ENCODE results near the gene CAPZA1. TPM values are rescaled to one million over a fixed set of nuclear protein-coding genes. Genes with fewer than 3 reads are reported as not detected.

Gene CAPZA1
- total RNA-seq, 4 donors from 2014 or later, result 65.7 to 93.7 (median 84.1) TPM

DNA sequence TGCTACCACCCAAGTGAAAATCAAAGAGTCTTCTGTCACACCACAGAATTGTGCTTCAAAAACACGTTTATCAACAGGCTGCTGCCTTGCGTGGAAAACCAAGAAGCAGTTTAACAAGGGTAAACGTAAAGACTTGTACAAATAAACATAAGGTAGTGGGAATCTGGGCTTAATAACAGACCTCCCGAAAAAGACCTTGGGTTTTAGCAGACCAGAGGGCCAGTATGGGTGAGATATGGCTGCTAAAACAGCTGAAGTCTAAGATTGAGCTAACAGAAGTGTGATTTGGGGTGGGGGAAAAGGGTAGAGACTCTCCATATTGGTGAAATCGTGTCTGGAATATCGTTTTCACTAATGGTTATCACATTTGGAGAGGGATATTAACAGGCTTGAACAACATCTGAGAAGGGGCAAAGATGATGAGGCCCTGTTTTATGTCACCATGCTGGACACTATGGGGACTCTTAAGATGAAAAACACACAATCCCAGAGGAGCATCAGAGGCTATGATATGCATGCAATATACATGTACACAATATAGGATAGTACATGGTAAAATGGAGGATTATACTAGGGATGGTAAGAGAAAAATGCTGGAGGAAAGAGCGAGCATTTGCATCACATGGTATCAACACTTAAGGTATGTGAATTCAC is 56.2 kb downstream of the CAPZA1 start:
- Histone ChIP-seq H3K27me3 (no peaks in the 10 kb centered on the region), H3K4me1 (peaks cover 3 to 38% (median 9%) of the 10 kb centered on the region in 3 donors), H3K4me3 (peak overlapping the region; percentile 94), H3K9me3 (no peaks in the 10 kb centered on the region), H3K27ac (peak overlapping the region; percentile 77 to 98 (median 94)), H3K36me3 (peaks cover 0 to 11% of the 10 kb centered on the region in 2 donors)
- ATAC-seq, result no peak
- no peak for TF ChIP-seq EP300 (IDR thresholded peaks at IDR 0.05)
- TF ChIP-seq, protein P1, sequence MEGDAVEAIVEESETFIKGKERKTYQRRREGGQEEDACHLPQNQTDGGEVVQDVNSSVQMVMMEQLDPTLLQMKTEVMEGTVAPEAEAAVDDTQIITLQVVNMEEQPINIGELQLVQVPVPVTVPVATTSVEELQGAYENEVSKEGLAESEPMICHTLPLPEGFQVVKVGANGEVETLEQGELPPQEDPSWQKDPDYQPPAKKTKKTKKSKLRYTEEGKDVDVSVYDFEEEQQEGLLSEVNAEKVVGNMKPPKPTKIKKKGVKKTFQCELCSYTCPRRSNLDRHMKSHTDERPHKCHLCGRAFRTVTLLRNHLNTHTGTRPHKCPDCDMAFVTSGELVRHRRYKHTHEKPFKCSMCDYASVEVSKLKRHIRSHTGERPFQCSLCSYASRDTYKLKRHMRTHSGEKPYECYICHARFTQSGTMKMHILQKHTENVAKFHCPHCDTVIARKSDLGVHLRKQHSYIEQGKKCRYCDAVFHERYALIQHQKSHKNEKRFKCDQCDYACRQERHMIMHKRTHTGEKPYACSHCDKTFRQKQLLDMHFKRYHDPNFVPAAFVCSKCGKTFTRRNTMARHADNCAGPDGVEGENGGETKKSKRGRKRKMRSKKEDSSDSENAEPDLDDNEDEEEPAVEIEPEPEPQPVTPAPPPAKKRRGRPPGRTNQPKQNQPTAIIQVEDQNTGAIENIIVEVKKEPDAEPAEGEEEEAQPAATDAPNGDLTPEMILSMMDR (IDR thresholded peaks at IDR 0.05), result no peak
- TF ChIP-seq POLR2AphosphoS5 (IDR thresholded peaks at IDR 0.05), result no peak
- TF ChIP-seq POLR2A (IDR thresholded peaks at IDR 0.05), result no peak
- 31 to 46% methylated on average over 4 to 7 of the region's 7 CpGs for WGBS, 2 donors (ENCODE audit: low coverage in 1 of 2)

DNA sequence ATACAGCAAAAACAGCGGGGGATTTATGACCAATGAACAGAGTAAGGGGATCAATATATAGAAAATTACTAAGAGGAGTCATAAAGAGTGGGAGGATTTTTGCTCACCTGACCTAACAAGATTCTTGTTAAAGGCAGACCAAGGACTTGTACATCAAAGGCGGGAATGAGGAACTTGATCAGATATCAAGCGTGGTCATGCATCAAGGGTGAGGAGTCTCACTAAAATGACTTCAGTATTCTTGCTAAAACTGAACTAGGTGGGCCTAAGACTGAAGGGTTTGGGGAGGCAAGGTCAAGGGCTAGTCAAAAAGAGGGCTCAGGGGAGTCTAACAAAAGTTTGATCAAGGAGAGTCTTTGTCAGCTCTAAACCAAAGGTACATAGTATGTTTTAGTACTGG is 56.9 kb downstream of the CAPZA1 start:
- H3K4me1 ChIP-seq, result peaks cover 3 to 38% (median 9%) of the 10 kb centered on the region in 3 donors
- H3K4me3 ChIP-seq, result no peak overlapping the region
- ATAC-seq, result no peak
- WGBS, 2 donors (ENCODE audit: low coverage in 1 of 2), result 96 to 97% methylated on average over 3 of the region's 3 CpGs
- H3K27ac ChIP-seq, result no peak overlapping the region
- H3K27me3 ChIP-seq, result no peaks in the 10 kb centered on the region
- TF ChIP-seq POLR2A (IDR thresholded peaks at IDR 0.05) (no peak), POLR2AphosphoS5 (IDR thresholded peaks at IDR 0.05) (no peak), EP300 (IDR thresholded peaks at IDR 0.05) (no peak)
- TF ChIP-seq, protein P1 (IDR thresholded peaks at IDR 0.05), result no peak
- peaks cover 0 to 4% of the 10 kb centered on the region in 2 donors for H3K36me3 ChIP-seq
- H3K9me3 ChIP-seq, result no peaks in the 10 kb centered on the region

DNA sequence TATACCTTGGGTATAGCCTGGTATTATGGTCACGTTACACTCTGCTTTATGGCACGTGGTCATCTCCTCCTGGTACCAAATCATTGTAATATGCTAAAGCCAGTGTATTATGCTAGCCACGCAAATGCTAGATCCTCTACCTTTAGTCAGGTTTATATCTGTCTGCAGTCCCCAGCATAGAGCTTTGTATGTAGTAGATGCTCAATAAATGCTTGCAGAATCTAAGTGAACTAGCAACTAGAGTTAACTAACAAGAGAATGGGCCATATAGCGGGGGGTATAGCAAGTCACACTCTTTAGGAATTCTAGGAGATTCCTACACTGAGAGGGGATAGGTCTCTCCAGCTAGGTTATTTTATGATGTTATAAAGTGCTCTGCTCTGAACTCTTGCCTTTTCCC is 57.9 kb downstream of the CAPZA1 start:
- Histone ChIP-seq H3K27me3 (no peaks in the 10 kb centered on the region), H3K4me3 (no peak overlapping the region), H3K4me1 (peaks cover 3 to 38% (median 9%) of the 10 kb centered on the region in 3 donors), H3K36me3 (no peaks in the 10 kb centered on the region), H3K27ac (no peak overlapping the region), H3K9me3 (no peaks in the 10 kb centered on the region)
- no peak for ATAC-seq
- WGBS, 2 donors (ENCODE audit: low coverage in 1 of 2), result 95 to 100% methylated on average over 2 to 4 of the region's 4 CpGs
- no peak for TF ChIP-seq POLR2AphosphoS5 (IDR thresholded peaks at IDR 0.05)
- TF ChIP-seq, protein P1 (IDR thresholded peaks at IDR 0.05), result no peak
- TF ChIP-seq POLR2A (IDR thresholded peaks at IDR 0.05), result no peak
- no peak for TF ChIP-seq EP300 (IDR thresholded peaks at IDR 0.05)

DNA sequence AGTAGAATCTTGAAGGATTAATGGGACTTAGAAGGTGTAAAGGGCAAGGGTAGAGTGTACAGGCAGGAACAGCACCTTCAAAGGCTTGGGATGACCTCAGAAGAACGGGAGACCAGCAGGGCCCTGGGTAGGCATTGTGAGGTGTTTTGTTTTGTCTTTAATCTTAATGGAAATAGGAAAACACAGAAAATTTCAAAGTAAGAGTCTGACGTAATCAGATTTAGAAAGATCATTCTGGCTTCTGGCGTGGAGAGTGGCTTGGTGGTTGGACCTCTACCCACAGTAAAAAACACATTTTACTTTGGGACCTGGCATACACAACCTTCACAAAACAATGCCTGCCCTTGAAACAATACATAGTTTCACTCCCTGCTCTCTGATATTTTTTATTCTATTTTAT is 59.0 kb downstream of the CAPZA1 start:
- WGBS, 2 donors (ENCODE audit: low coverage in 1 of 2), result 85 to 92% methylated on average over 2 to 3 of the region's 3 CpGs
- Histone ChIP-seq H3K27ac (no peak overlapping the region), H3K27me3 (no peaks in the 10 kb centered on the region), H3K9me3 (no peaks in the 10 kb centered on the region), H3K4me3 (no peak overlapping the region), H3K4me1 (peaks cover 3 to 30% (median 4%) of the 10 kb centered on the region in 3 donors), H3K36me3 (no peaks in the 10 kb centered on the region)
- no peak for TF ChIP-seq EP300 (IDR thresholded peaks at IDR 0.05)
- no peak for TF ChIP-seq POLR2AphosphoS5 (IDR thresholded peaks at IDR 0.05)
- TF ChIP-seq POLR2A (IDR thresholded peaks at IDR 0.05), result no peak
- TF ChIP-seq, protein P1 (IDR thresholded peaks at IDR 0.05), result no peak
- ATAC-seq, result no peak

DNA sequence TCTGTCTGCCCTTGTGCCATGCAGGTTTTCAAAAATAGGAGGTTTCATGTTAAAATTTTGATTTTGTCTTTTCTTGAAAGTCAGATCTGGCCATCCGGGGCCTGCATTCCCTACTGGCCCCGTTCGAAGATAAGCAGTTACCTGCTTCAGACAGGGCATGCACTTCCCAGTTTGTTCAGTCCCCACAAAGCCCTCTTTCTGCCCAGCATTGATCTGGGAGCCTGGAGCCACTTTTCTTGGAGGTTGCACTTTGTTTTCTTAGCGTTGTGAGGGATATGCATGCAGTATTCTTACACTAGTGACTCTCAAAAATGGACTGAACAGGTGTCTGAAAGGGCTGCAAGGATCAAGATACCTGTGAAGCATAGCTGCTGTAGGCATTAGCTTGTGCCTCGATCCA is 66.3 kb downstream of the CAPZA1 start:
- no peak overlapping the region for H3K27ac ChIP-seq
- H3K4me1 ChIP-seq, result peaks cover 0 to 22% (median 4%) of the 10 kb centered on the region in 3 donors
- ATAC-seq, result no peak
- 82 to 91% methylated on average over 5 of the region's 5 CpGs for WGBS, 2 donors (ENCODE audit: low coverage in 1 of 2)
- no peaks in the 10 kb centered on the region for H3K9me3 ChIP-seq
- H3K36me3 ChIP-seq, result peaks cover 0 to 33% of the 10 kb centered on the region in 2 donors
- H3K27me3 ChIP-seq, result no peaks in the 10 kb centered on the region
- TF ChIP-seq, protein P1 (IDR thresholded peaks at IDR 0.05), result no peak
- TF ChIP-seq POLR2A (IDR thresholded peaks at IDR 0.05) (no peak), EP300 (IDR thresholded peaks at IDR 0.05) (no peak), POLR2AphosphoS5 (IDR thresholded peaks at IDR 0.05) (no peak)
- no peak overlapping the region for H3K4me3 ChIP-seq

All from gastroesophageal sphincter (tissue), 4 donors.